ENCODE data around the gene UBAC1. TPM values are rescaled to one million over a fixed set of nuclear protein-coding genes. Genes with fewer than 3 reads are reported as not detected.
"Not testable (repeated sequence)": the region's sequence is repeated elsewhere in the genome, so short reads cannot be mapped to it uniquely, and the experiment has no call there.

The UBAC1 gene
- total and polyA plus RNA-seq, 4 donors = 16.2 to 115 (median 16.4) TPM

DNA sequence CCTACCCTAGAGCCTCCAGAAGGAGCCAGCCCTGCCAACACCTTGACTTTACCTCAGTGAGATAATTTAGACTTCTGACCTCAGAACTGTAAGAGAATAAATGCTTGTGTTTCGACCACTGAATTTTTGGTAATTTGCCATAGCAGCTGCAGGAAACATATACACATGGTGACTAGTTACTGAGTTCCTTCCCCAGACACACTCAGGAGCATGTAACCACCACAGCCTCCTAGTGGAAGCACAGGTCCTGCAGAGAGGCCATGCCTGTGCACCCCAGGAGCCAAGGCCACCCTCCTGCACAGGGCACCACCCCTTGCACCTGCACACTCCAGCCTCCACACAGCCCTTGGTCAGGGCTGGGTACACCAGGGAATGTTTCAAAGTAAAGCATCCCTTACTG, 46.3 kb downstream of the UBAC1 start:
- 97% methylated on average over 1 of the region's 1 CpG for WGBS
- no peaks in the 10 kb centered on the region for H3K4me1 ChIP-seq (ENCODE audit: control insufficient read depth in 4 of 4, insufficient read depth in 4 of 4, low read length in 3 of 4)
- TF ChIP-seq JUND (IDR thresholded peaks at IDR 0.05) (no peak), TAF1 (conservative IDR thresholded peaks at IDR 0.05) (no peak), RXRA (IDR thresholded peaks at IDR 0.05) (no peak), RAD21 (IDR thresholded peaks at IDR 0.05) (no peak), EGR1 (IDR thresholded peaks at IDR 0.05; ENCODE audit: low read depth in 2 of 2) (no peak), CTCF (IDR thresholded peaks at IDR 0.05; ENCODE audit: low read depth, low read length, missing input control) (no peak), REST (IDR thresholded peaks at IDR 0.05) (no peak)
- no peak for DNase-seq (ENCODE audit: low spot score)
- H3K9me3 ChIP-seq (ENCODE audit: control insufficient read depth in 4 of 4, low read length in 3 of 4) = peaks cover 20 to 38% (median 32%) of the 10 kb centered on the region in 4 donors
- H3K9ac ChIP-seq (ENCODE audit: low read depth in 1 of 2, low read length in 2 of 2) = no peak overlapping the region
- H3K4me3 ChIP-seq (ENCODE audit: low read depth in 1 of 3, low read length in 3 of 3) = peak overlapping the region in 2 of 3 donors; percentile 23 to 60
- peaks cover 9 to 42% (median 26%) of the 10 kb centered on the region in 4 donors for H3K36me3 ChIP-seq (ENCODE audit: control insufficient read depth in 4 of 4, insufficient read depth in 3 of 4, low read depth in 1 of 4, low read length in 3 of 4)
- no peaks in the 10 kb centered on the region for H3K27me3 ChIP-seq (ENCODE audit: control insufficient read depth in 4 of 4, insufficient read depth in 4 of 4, low read length in 3 of 4)
- H3K27ac ChIP-seq (ENCODE audit: low read depth in 1 of 2, low read length in 2 of 2) = no peak overlapping the region

- DNase-seq (ENCODE audit: low spot score); H3K27me3 ChIP-seq (ENCODE audit: control insufficient read depth in 4 of 4, insufficient read depth in 4 of 4, low read length in 3 of 4); H3K4me3 ChIP-seq (ENCODE audit: low read depth in 1 of 3, low read length in 3 of 3); H3K9ac ChIP-seq (ENCODE audit: low read depth in 1 of 2, low read length in 2 of 2); H3K27ac ChIP-seq (ENCODE audit: low read depth in 1 of 2, low read length in 2 of 2): not testable (repeated sequence)
- Histone ChIP-seq H3K36me3 (ENCODE audit: control insufficient read depth in 4 of 4, insufficient read depth in 3 of 4, low read depth in 1 of 4, low read length in 3 of 4) (peaks cover 9 to 42% (median 25%) of the 10 kb centered on the region in 4 donors), H3K9me3 (ENCODE audit: control insufficient read depth in 4 of 4, low read length in 3 of 4) (peaks cover 5 to 23% (median 21%) of the 10 kb centered on the region in 4 donors), H3K4me1 (ENCODE audit: control insufficient read depth in 4 of 4, insufficient read depth in 4 of 4, low read length in 3 of 4) (peaks cover 5 to 18% (median 14%) of the 10 kb centered on the region in 4 donors)
- 97% methylated on average over 9 of the region's 9 CpGs for WGBS
Measured at GRCh38 chr9:135911233-135911632, 49.9 kb downstream of the UBAC1 start.

DNA sequence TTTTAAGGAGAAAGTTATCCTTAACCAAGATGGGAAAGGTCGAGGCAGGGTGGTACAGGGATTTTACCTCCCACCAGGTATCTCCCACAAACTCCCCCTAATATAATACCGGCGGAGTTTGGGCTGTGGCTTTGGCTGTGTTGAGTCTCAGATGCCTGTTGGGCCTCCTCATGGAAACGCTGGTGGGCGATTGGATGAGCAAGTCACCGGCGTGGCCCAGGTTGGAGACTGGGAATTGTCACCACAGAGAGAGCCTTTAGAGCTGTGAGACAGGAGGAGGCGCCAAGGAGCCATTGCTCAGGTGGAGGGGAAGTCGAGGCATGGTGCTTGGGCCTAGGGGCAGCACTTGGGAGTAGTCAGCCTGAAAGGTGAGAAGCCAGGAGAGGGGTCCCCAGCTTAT, 50.4 kb downstream of the UBAC1 start:
- H3K27ac ChIP-seq (ENCODE audit: low read depth in 1 of 2, low read length in 2 of 2) = no peak overlapping the region
- peaks cover 3 to 21% (median 18%) of the 10 kb centered on the region in 4 donors for H3K9me3 ChIP-seq (ENCODE audit: control insufficient read depth in 4 of 4, low read length in 3 of 4)
- DNase-seq (ENCODE audit: low spot score) = no peak
- H3K9ac ChIP-seq (ENCODE audit: low read depth in 1 of 2, low read length in 2 of 2) = no peak overlapping the region
- H3K36me3 ChIP-seq (ENCODE audit: control insufficient read depth in 4 of 4, insufficient read depth in 3 of 4, low read depth in 1 of 4, low read length in 3 of 4) = peaks cover 9 to 38% (median 22%) of the 10 kb centered on the region in 4 donors
- H3K4me1 ChIP-seq (ENCODE audit: control insufficient read depth in 4 of 4, insufficient read depth in 4 of 4, low read length in 3 of 4) = peaks cover 5 to 22% (median 17%) of the 10 kb centered on the region in 4 donors
- no peak overlapping the region for H3K4me3 ChIP-seq (ENCODE audit: low read depth in 1 of 3, low read length in 3 of 3)
- WGBS = 99% methylated on average over 9 of the region's 9 CpGs
- H3K27me3 ChIP-seq (ENCODE audit: control insufficient read depth in 4 of 4, insufficient read depth in 4 of 4, low read length in 3 of 4) = no peaks in the 10 kb centered on the region
- TF ChIP-seq, protein P1, sequence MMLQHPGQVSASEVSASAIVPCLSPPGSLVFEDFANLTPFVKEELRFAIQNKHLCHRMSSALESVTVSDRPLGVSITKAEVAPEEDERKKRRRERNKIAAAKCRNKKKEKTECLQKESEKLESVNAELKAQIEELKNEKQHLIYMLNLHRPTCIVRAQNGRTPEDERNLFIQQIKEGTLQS (IDR thresholded peaks at IDR 0.05) = no peak
- TF ChIP-seq GABPA (IDR thresholded peaks at IDR 0.05 in 1 of 2, conservative IDR thresholded peaks at IDR 0.05 in 1 of 2) (no peak), HNF4G (IDR thresholded peaks at IDR 0.05) (no peak), MAX (IDR thresholded peaks at IDR 0.05) (no peak), NR2F2 (IDR thresholded peaks at IDR 0.05) (no peak), RAD21 (IDR thresholded peaks at IDR 0.05) (no peak), FOXA2 (IDR thresholded peaks at IDR 0.05) (no peak), TAF1 (conservative IDR thresholded peaks at IDR 0.05) (no peak), HNF4A (conservative IDR thresholded peaks at IDR 0.05) (no peak), FOXA1 (IDR thresholded peaks at IDR 0.05) (no peak), YY1 (IDR thresholded peaks at IDR 0.05) (no peak), REST (IDR thresholded peaks at IDR 0.05) (no peak), JUND (IDR thresholded peaks at IDR 0.05) (no peak), EGR1 (IDR thresholded peaks at IDR 0.05; ENCODE audit: low read depth in 2 of 2) (no peak)
- TF ChIP-seq, protein P2, sequence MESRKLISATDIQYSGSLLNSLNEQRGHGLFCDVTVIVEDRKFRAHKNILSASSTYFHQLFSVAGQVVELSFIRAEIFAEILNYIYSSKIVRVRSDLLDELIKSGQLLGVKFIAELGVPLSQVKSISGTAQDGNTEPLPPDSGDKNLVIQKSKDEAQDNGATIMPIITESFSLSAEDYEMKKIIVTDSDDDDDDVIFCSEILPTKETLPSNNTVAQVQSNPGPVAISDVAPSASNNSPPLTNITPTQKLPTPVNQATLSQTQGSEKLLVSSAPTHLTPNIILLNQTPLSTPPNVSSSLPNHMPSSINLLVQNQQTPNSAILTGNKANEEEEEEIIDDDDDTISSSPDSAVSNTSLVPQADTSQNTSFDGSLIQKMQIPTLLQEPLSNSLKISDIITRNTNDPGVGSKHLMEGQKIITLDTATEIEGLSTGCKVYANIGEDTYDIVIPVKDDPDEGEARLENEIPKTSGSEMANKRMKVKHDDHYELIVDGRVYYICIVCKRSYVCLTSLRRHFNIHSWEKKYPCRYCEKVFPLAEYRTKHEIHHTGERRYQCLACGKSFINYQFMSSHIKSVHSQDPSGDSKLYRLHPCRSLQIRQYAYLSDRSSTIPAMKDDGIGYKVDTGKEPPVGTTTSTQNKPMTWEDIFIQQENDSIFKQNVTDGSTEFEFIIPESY (IDR thresholded peaks at IDR 0.05) = no peak

All from liver (tissue), 9 donors.